GM23338 (cell line): ENCODE results near the gene GUCD1. TPM values are rescaled to one million over a fixed set of nuclear protein-coding genes. Genes with fewer than 3 reads are reported as not detected.

ENCODE experiments used
- ATAC-seq: fragments of 200-7000 bp; cut with Tn5 transposase; 3 replicates; pipeline ENCODE4 v1.9.1; 2020
- DNase-seq: peaks from one replicate; pipeline ENCODE4 v3.0.0-alpha.2; 2015; ENCODE audit warnings: low spot score
- H2AFZ ChIP-seq: fragments of 200-600 bp; sonication (generic); 2 replicates; pipeline ENCODE4 v1.8.0; 2016; ENCODE audit warnings: antibody characterized with exemption, mild to moderate bottlenecking, moderate library complexity
- H3F3A ChIP-seq: fragments of 200-600 bp; sonication (generic); replicated peaks from 2 replicates; pipeline ENCODE4 v1.8.0; 2017; ENCODE audit warnings: antibody characterized with exemption, mixed run types, low read depth
- H3K27ac ChIP-seq: fragments of 200-600 bp; sonication (generic); 2 replicates; pipeline ENCODE4 v1.6.1; 2016; ENCODE audit warnings: low read depth
- H3K27me3 ChIP-seq: fragments of 200-600 bp; sonication (generic); 2 replicates; pipeline ENCODE4 v1.8.0; 2016; ENCODE audit warnings: mild to moderate bottlenecking, mixed run types, moderate library complexity; ENCODE audit not compliant: insufficient read depth
- H3K36me3 ChIP-seq: fragments of 200-600 bp; sonication (generic); 2 replicates; pipeline ENCODE4 v1.8.0; 2016; ENCODE audit warnings: mild to moderate bottlenecking; ENCODE audit not compliant: insufficient read depth
- H3K4me1 ChIP-seq: fragments of 200-600 bp; sonication (generic); 2 replicates; pipeline ENCODE4 v1.8.0; 2016; ENCODE audit warnings: mild to moderate bottlenecking, moderate library complexity; ENCODE audit not compliant: insufficient read depth
- H3K4me2 ChIP-seq: fragments of 200-600 bp; sonication (generic); 2 replicates; pipeline ENCODE4 v1.7.1; 2017; ENCODE audit warnings: mixed run types
- H3K4me3 ChIP-seq: fragments of 200-600 bp; sonication (generic); 2 replicates; pipeline ENCODE4 v1.6.1; 2016; ENCODE audit warnings: mixed run types
- H3K79me2 ChIP-seq: fragments of 200-600 bp; sonication (generic); replicated peaks from 2 replicates; pipeline ENCODE4 v1.8.0; 2017; ENCODE audit warnings: mild to moderate bottlenecking; ENCODE audit not compliant: insufficient read depth
- H3K9me2 ChIP-seq: fragments of 200-600 bp; sonication (generic); 2 replicates; pipeline ENCODE4 v1.8.0; 2017; ENCODE audit not compliant: insufficient read depth
- H4K20me1 ChIP-seq: fragments of 200-600 bp; sonication (generic); replicated peaks from 2 replicates; pipeline ENCODE4 v1.8.0; 2017; ENCODE audit warnings: mild to moderate bottlenecking; ENCODE audit not compliant: insufficient read depth
- H3K27ac Mint-ChIP-seq: 2 replicates; pipeline ENCODE4 v1.8.0; 2020; ENCODE audit warnings: inconsistent platforms, mild to moderate bottlenecking, moderate library complexity, mixed read lengths
- H3K27me3 Mint-ChIP-seq: 3 replicates; pipeline ENCODE4 v1.8.0; 2022; ENCODE audit warnings: low read depth, mild to moderate bottlenecking, moderate library complexity, mixed read lengths, inconsistent platforms; ENCODE audit not compliant: insufficient read depth, poor library complexity
- H3K36me3 Mint-ChIP-seq: 3 replicates; pipeline ENCODE4 v1.8.0; 2021; ENCODE audit warnings: low read depth, mild to moderate bottlenecking, inconsistent platforms, moderate library complexity, mixed read lengths
- H3K4me1 Mint-ChIP-seq: 3 replicates; pipeline ENCODE4 v1.8.0; 2020; ENCODE audit warnings: mild to moderate bottlenecking, inconsistent platforms, mixed read lengths
- H3K4me3 Mint-ChIP-seq: 3 replicates; pipeline ENCODE4 v1.8.0; 2021; ENCODE audit warnings: moderate library complexity, mild to moderate bottlenecking, inconsistent platforms, mixed read lengths
- H3K9me3 Mint-ChIP-seq: 3 replicates; pipeline ENCODE4 v1.8.0; 2020; ENCODE audit warnings: moderate library complexity, mild to moderate bottlenecking, inconsistent platforms, mixed read lengths
- CREB1 ChIP-seq: fragments of 250-450 bp; sonication (Bioruptor Pico); IDR thresholded peaks from 2 replicates; pipeline ENCODE4 v1.5.0; 2020; ENCODE audit warnings: low read depth, mild to moderate bottlenecking, moderate library complexity
- CTCF ChIP-seq, 2 experiments: fragments of 200-600 bp in 1 of 2; sonication (generic) in 1 of 2; conservative IDR thresholded peaks; 2 replicates each; pipeline versions ENCODE4 v1.5.1 to v1.6.1; 2016 to 2017; ENCODE audit warnings: antibody characterized with exemption in 2 of 2, low read depth in 2 of 2, mild to moderate bottlenecking in 2 of 2, moderate library complexity in 1 of 2
- ETS1 ChIP-seq: IDR thresholded peaks from 2 replicates; pipeline ENCODE4 v1.6.1; 2016; ENCODE audit warnings: antibody characterized with exemption
- EZH2 ChIP-seq: fragments of 200-600 bp; sonication (generic); IDR thresholded peaks from one replicate; pipeline ENCODE4 v1.8.0; 2017; ENCODE audit warnings: antibody characterized with exemption, mild to moderate bottlenecking, low read depth; ENCODE audit not compliant: unreplicated experiment
- EZH2phosphoT487 ChIP-seq: fragments of 200-600 bp; sonication (generic); IDR thresholded peaks from one replicate; pipeline ENCODE4 v1.8.1; 2018; ENCODE audit warnings: antibody characterized with exemption; ENCODE audit not compliant: unreplicated experiment
- JUNB ChIP-seq: IDR thresholded peaks from one replicate; pipeline ENCODE4 v1.6.1; 2016; ENCODE audit warnings: antibody characterized with exemption; ENCODE audit not compliant: unreplicated experiment
- NANOG ChIP-seq: IDR thresholded peaks from 2 replicates; pipeline ENCODE4 v1.6.1; 2016; ENCODE audit warnings: antibody characterized with exemption, borderline replicate concordance
- POLR2AphosphoS5 ChIP-seq: IDR thresholded peaks from 2 replicates; pipeline ENCODE4 v1.6.1; 2016; ENCODE audit warnings: antibody characterized with exemption, low read depth
- REST ChIP-seq: IDR thresholded peaks from one replicate; pipeline ENCODE4 v1.6.1; 2018; ENCODE audit warnings: antibody characterized with exemption; ENCODE audit not compliant: unreplicated experiment
- STAT1 ChIP-seq: IDR thresholded peaks from one replicate; pipeline ENCODE4 v1.6.1; 2016; ENCODE audit warnings: antibody characterized with exemption; ENCODE audit not compliant: unreplicated experiment
- ZNF114 ChIP-seq: fragments of 250-450 bp; sonication (Bioruptor Pico); IDR thresholded peaks from 2 replicates; pipeline ENCODE4 v1.5.0; 2020; ENCODE audit warnings: mild to moderate bottlenecking, moderate library complexity
- ZNF331 ChIP-seq: fragments of 250-450 bp; sonication (Bioruptor Pico); IDR thresholded peaks from 2 replicates; pipeline ENCODE4 v1.5.0; 2020; ENCODE audit warnings: low read depth, mild to moderate bottlenecking, moderate library complexity
- polyA plus RNA-seq: library from polyadenylated mRNA; unstranded; fragments of >200 nt; fragmentation: Nextera tagmentation; extraction: Ambion mirVana; gene quantifications from 2 replicates; pipeline ENCODE4 v1.2.1, GENCODE V29; 2016
- total RNA-seq: library from RNA; depleted of rRNA; stranded (reverse); fragments of >200 nt; shearing (Covaris generic); gene quantifications from 2 replicates; pipeline ENCODE4 v1.2.3, GENCODE V29; 2014
- TF ChIP-seq, protein P1 (sequence below): fragments of 250-450 bp; sonication (Bioruptor Pico); IDR thresholded peaks from 2 replicates; pipeline ENCODE4 v1.5.0; 2020; ENCODE audit warnings: mild to moderate bottlenecking, moderate library complexity

The GUCD1 gene
- total and polyA plus RNA-seq, 2 experiments from 2014 or later = 39.0 to 106 TPM

DNA sequence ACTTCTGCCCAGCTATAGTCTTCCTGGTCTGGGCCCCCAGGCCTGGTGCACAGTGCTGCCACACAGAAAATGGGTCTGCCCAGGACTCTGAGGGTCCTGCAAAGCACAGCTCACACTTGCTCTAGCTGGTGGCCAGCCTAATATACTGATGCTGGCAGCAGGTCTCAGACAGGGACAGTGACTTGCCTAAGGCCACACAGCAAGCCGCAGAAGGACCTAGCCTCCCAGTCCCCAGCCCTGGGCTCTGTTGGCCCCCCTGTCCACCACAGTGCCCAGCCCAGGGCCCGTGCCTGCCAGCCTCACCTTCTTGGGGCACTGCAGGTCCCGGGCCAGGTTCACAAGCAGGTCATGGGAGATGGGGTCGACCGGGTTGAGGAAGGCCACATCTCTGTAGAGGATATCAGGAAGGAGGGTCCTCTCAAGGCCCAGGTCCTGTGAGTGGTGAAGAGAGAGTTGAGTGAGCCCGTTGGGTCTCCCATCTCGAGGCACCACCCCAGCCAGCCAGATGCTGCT is 34.6 kb upstream of the GUCD1 start:
- no peak overlapping the region for H3K27ac ChIP-seq
- Mint-ChIP-seq H3K4me3 (no peak overlapping the region), H3K9me3 (no peaks in the 10 kb centered on the region), H3K36me3 (no peaks in the 10 kb centered on the region), H3K27ac (no peak overlapping the region), H3K27me3 (peaks cover 10% of the 10 kb centered on the region), H3K4me1 (peaks cover 15% of the 10 kb centered on the region)
- no peaks in the 10 kb centered on the region for H4K20me1 ChIP-seq
- H3K4me3 ChIP-seq = no peak overlapping the region
- no peaks in the 10 kb centered on the region for H3K9me2 ChIP-seq
- H3K4me1 ChIP-seq = peaks cover 7% of the 10 kb centered on the region; the same call in 1 of the 2 replicates
- H3K36me3 ChIP-seq = no peaks in the 10 kb centered on the region
- no peaks in the 10 kb centered on the region for H3K27me3 ChIP-seq
- H3F3A ChIP-seq = no peaks in the 10 kb centered on the region
- H3K79me2 ChIP-seq = no peaks in the 10 kb centered on the region
- TF ChIP-seq STAT1 (no peak), ETS1 (no peak), CTCF (conservative IDR thresholded peaks at IDR 0.05; ENCODE audit: low read depth in 2 of 2) (no peak), EZH2 (no peak), EZH2phosphoT487 (no peak), ZNF114 (CRISPR knock-in tag) (no peak), POLR2AphosphoS5 (no peak), ZNF331 (no peak), JUNB (no peak), CREB1 (CRISPR knock-in tag) (no peak), NANOG (no peak), REST (no peak)
- TF ChIP-seq, protein P1, sequence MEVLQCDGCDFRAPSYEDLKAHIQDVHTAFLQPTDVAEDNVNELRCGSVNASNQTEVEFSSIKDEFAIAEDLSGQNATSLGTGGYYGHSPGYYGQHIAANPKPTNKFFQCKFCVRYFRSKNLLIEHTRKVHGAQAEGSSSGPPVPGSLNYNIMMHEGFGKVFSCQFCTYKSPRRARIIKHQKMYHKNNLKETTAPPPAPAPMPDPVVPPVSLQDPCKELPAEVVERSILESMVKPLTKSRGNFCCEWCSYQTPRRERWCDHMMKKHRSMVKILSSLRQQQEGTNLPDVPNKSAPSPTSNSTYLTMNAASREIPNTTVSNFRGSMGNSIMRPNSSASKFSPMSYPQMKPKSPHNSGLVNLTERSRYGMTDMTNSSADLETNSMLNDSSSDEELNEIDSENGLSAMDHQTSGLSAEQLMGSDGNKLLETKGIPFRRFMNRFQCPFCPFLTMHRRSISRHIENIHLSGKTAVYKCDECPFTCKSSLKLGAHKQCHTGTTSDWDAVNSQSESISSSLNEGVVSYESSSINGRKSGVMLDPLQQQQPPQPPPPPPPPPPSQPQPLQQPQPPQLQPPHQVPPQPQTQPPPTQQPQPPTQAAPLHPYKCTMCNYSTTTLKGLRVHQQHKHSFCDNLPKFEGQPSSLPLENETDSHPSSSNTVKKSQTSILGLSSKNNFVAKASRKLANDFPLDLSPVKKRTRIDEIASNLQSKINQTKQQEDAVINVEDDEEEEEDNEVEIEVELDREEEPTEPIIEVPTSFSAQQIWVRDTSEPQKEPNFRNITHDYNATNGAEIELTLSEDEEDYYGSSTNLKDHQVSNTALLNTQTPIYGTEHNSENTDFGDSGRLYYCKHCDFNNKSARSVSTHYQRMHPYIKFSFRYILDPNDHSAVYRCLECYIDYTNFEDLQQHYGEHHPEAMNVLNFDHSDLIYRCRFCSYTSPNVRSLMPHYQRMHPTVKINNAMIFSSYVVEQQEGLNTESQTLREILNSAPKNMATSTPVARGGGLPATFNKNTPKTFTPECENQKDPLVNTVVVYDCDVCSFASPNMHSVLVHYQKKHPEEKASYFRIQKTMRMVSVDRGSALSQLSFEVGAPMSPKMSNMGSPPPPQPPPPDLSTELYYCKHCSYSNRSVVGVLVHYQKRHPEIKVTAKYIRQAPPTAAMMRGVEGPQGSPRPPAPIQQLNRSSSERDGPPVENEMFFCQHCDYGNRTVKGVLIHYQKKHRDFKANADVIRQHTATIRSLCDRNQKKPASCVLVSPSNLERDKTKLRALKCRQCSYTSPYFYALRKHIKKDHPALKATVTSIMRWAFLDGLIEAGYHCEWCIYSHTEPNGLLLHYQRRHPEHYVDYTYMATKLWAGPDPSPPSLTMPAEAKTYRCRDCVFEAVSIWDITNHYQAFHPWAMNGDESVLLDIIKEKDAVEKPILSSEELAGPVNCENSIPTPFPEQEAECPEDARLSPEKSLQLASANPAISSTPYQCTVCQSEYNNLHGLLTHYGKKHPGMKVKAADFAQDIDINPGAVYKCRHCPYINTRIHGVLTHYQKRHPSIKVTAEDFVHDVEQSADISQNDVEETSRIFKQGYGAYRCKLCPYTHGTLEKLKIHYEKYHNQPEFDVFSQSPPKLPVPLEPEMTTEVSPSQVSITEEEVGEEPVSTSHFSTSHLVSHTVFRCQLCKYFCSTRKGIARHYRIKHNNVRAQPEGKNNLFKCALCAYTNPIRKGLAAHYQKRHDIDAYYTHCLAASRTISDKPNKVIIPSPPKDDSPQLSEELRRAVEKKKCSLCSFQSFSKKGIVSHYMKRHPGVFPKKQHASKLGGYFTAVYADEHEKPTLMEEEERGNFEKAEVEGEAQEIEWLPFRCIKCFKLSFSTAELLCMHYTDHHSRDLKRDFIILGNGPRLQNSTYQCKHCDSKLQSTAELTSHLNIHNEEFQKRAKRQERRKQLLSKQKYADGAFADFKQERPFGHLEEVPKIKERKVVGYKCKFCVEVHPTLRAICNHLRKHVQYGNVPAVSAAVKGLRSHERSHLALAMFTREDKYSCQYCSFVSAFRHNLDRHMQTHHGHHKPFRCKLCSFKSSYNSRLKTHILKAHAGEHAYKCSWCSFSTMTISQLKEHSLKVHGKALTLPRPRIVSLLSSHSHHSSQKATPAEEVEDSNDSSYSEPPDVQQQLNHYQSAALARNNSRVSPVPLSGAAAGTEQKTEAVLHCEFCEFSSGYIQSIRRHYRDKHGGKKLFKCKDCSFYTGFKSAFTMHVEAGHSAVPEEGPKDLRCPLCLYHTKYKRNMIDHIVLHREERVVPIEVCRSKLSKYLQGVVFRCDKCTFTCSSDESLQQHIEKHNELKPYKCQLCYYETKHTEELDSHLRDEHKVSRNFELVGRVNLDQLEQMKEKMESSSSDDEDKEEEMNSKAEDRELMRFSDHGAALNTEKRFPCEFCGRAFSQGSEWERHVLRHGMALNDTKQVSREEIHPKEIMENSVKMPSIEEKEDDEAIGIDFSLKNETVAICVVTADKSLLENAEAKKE (CRISPR knock-in tag) = no peak
- no peak overlapping the region for H3K4me2 ChIP-seq
- H2AFZ ChIP-seq = no peak overlapping the region
- DNase-seq = no peak
- no peak for ATAC-seq
